Stimulated activated CD8-positive, alpha-beta memory T cell treated with anti-CD3 and anti-CD28 coated beads, Interleukin-15, amount 100 ng/mL, for 24 hours (primary cell): ENCODE measurements around the gene RBP2.

ENCODE experiments used
- DNase-seq: peaks from one replicate; pipeline ENCODE4 v3.0.0-alpha.2; 2020; ENCODE audit warnings: low read depth

Gene RBP2

DNA sequence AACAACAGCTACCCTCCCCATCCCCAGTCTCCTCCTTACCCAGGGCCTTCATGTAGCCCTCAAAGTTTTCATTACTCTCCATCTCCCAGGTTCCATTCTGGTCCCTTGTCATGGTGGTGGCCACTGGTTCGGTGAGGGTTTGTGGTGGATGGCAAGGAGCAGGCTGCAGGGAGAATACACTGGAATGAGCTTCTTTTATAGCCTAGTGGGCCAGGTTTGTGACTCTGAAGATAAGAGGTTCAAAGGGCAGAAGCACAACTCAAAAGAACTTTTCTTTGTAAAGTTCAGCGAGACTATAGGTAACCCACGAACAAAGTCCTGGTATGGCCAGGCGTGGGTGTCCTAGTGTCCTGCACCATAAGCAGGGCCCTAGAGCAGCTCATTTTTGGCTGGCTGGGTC is at the start of gene RBP2:
TSS of gene RBP2 (minus strand) at position 169 of the 400 bp plus-strand sequence. CDS start at position 112, 57 bp downstream.
- DNase-seq, result no peak

DNA sequence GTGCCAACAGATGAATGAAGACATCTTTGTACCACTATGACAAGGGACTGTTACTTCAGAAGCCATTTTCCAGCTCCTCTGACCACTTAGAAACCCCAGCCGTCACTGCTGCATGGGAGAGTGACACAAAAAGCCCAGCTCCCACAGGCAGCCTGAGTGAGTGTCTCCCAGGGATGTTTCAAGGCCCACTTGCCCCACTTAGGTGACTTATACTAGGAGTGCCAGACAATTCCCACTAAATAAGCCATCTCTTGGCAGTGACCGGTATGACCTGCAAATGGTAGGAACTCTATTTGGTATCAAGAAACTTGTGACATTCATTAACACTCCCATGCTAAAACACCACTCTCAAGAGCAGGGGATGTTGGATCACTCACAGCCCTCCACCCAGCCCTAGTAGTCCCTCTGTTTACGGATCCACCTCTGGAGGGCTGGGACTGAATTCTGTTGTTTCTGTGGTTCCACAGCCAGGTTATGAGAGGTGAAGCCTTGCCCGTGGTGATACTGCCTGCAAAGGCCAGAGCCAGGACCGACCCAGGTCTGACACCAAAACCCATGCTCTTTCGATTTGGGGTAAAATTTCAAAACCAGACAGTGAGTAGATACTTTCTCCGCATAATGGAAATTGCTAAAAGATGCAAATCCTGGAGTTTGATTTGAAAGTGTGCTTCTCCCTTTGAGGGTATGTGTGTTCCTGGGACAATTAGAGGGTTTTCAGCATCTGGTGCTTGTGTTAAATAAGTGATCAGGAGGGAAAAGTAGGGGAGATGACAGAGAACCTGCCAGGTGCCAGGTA is 48.7 kb upstream of the RBP2 start:
- DNase-seq, result no peak

DNA sequence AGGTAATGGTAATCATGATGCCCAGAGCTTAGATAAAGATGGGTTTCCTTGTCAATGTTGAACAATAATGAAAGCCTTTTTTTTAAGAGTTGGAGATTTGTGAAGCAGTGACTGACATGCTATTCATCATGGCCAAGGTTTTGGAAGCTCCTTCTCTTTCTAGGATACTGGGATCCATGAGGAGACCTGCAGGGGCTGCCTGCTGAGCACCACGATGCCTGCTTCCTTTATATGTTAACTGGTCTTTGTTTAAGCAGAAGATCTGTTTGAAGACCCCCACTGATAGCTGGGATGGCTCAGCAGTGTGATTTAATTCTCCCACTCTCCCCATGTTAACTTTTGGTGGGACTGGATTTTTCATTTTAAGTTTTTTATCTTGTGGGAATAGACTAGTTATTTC is 47.4 kb upstream of the RBP2 start:
- no peak for DNase-seq

DNA sequence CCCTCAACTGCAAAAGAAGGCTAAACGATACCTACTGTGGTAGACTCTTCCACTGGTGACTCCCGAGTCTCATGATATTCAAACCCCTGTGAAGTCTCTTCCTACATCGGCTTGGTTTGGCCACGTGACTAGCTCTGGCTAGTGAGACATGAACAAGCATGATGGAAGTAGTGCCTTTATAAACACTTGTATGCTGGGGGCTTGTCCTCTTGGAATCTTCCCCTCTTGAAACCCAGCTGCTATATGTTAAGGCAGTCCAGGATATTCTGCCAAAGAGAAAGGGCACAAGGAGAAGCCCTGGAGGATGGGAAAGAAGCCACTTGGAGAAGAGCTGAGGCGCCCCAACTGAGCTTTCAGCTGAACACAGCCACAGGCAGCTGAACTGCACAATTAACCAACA is 46.9 kb upstream of the RBP2 start:
- DNase-seq, result no peak

DNA sequence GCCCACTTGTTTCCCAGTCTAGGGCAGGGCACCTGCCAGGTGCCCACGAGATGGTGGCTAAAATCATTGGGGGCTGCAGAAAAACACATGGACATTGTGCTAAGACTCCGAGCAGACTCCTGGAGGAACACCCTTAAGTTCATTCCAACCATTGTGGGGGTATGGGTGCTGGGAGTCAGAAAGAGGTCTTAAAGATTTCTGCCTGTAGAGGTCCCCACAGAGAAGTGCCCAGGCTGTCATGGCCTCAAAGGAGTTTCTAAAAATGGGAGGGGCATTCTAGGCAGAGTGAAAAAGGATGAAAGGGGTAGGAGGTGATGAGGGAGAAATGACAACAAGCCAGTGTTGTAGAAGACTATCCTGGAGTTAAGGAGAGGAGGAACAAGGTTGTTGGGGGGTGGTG is 46.1 kb upstream of the RBP2 start:
- DNase-seq, result no peak

DNA sequence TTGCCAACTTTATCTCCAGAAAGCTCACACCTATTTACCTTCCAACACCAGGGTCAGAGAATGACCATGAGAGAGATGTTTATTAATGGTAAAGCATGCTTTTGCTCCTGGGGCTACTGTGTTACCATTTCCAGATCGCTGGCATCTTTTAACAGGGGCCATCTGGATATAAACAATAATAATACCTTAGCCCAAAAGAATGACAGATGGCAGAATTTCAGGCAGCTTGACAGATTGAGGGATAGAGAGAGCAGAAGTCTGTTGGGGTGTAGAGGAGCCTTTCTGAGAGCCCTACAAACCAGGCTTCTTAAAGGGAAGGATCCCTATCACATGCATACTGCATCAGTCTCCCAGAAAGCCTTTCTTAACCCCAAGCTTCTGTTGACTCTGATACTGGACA is 45.5 kb upstream of the RBP2 start:
- no peak for DNase-seq

DNA sequence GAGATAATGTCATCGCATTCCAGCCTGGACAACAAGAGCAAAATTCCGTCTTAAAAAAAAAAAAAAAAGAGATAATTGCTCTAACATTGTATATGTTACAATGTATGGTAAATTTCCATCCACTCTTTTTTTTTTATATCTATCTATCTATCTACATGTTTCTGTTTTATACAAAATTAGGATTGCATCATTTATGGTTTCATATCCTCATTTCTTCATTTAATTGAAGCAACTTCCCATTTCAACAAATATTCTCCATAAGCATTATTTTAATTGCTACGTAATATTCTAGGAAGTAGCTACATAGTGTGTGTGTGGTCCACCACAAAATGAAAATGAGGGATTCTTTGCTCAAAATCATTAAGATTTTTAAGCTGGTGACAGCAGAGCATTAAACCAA is 44.8 kb upstream of the RBP2 start:
- no peak for DNase-seq

DNA sequence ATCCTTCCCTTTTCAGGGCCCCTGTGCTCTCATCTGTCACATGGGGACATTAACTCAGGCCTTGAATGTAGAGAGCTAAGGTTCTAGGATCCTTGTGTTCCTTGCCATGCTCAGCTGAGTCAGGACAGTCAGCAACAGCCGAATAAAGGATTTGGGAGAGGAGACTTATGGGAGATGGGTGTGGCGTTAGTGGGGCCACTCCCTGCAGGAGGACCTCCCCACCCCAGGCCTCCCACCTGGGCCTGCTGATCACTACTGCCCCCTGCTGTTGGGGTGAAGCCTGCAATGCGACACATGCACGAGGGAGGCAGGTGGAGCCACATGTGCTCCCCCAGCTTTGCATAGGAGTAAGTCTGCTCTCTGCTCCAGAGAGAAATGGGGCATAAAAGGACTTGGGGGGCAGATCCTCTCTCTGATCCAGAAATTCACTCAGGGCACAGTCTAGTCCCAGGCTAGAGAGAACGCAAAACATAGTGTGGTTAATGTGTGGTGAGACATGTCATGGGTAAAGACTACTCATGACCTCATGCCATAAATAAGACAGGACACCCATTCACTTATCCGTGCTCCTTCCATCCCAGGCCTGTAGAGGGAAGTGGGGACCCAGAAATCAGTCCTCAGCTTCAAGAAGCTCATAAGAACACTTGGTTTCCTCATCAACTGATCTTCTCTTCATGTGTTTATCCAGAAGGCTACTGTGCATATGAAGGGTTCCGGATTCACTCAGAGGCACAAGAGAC is 43.9 kb upstream of the RBP2 start:
- DNase-seq, result no peak

DNA sequence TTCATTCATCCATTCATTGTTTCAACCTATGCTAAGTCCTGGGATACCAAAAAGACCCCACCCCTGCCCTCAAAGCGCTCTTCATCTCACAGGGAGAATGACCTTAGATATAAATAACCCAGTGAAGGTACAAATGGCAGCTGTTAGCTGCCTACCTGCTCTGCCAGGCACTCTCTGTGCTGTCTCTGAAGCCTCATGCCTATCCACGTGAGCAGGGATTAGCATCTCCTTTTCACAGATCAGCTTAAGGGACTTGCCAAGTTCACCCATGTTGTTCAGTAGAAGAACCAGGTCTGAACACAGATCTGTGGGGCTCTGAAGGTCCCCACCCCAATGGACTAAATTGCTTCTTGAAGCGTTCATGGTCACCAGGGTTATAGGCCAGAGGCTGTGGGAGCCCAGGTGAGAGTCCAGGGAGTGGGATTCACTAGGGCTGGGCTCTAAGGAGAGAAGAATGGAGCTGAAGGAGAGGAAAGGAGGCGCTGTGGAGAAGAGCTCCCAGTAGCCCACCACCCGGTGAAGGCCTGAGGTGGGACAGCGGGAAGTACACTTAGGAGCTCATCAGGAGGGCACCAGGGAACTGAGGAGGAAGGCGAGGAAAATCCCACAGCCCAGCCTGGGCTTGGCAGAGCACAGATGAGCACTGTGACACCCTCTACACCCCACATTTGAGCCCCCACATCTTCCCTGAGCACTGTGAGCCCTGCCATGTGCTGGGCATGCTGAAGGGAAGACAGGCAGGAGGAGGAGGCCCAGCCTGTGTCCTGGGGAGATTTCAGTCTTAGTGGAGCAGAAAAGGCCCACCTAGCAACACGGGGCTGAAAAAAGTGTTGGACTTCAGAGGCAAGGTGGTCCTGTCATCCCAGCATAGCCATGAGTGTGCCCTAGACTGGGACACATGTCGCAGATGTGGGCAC is 42.9 kb upstream of the RBP2 start:
- DNase-seq, result no peak

DNA sequence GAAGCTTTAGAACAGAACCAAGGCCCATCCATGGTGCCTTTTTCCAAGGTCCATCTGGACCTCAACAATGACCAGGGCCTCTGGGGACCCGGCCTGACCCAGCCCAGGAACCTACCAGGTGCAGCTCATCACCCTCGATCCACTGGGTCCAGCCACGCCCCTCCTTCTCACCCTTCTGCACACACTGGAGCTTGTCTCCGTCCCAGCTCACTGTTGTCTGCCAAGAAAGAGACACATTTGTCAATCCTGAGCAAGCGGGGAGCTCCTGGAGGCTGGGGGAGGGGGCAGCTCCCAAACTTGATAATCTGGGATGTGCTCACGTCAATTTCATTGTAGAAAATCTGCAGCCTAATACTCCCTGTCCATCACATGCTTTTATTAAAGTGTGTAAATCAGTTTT is 42.0 kb upstream of the RBP2 start:
- no peak for DNase-seq

DNA sequence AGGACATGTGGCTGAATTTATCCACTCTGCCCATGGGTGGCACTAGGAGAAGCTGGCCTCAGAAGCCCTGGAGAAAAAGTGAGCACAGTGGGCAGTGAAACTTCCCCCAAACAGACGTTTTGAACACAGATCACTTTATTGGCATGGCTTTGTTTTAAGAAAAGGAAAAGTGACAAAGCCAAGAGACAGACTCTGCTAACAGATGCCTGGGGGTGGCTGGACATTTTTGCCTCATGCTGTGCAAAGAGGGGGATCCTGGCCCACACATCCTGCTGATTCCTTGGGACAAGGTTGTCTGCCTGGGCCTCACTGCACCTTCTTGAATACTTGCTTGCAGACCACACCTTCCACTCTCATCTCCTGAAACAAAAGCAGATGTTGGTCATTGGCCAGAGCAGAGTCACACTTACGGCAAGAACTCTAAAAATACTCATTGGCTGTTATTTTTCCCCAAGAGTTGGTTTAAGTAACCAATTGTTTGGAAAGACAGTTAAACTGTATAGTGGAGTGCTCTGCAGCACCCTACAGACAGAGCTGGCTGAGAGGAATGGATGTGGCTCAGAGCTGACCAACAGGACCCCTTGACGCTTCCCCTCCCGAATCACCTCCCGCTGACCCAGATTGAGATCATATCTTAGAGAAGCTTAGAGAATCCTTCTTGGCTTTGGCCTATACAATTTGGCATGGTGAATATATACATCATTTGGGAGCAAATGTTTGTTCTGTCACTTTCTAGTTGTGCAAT is 41.2 kb upstream of the RBP2 start:
- DNase-seq, result no peak

DNA sequence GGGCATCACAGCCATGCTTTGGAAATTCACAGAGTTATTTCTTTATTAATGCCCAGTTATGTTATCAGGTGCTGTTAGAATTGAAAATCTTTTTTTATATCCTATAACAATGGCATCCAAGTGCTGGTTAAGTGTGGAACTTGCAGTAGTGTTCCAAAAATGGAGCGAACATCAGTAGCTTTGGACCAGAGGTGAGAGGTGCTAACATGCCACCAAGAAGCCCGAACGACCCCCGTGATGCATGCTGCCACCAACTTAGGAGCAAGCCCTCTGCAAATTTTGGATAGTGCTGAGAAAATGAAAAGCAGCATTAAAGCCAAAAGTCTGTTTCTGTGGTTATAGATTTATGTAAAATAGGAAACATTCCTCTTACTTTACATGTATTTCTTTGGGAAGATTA is 38.4 kb upstream of the RBP2 start:
- DNase-seq, result no peak

DNA sequence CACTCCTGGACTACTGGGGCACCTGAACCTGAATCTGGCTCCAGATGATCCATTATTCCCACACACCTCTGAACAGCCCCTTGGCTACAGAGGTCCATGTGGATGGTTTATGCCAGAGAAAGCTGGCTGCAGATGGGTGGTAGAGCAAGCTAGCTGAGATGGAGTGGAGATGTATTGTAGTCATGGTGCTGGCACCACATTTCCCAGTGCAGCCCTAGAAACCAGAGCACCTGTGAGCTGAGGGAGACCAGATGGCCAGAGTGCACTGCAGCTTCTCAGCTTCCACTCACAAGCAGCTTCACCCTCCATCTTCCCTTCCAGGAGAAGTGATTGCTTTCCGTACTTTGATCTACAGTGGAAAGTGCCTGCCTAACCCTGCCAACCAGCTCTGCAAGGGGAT is 33.3 kb upstream of the RBP2 start:
- DNase-seq, result no peak

DNA sequence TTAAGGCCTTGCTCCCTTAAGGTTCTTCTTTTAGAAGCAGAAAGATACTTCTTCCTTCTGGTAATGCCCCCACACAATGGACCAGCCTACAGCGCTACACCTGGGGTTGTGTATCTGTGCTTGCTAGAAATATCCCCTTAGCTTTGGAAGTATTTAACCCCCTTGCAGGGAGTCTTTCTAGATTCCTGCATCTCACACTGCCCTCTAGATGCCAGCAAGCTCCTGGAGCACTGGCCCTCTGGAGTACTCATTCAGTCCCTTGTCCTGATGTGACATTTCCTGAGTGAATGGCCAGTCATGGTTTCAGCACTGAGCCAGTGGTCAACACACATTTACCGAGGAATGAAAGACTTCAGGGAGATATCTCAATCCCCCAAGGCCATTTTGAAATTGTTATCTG is 30.4 kb upstream of the RBP2 start:
- DNase-seq, result no peak

DNA sequence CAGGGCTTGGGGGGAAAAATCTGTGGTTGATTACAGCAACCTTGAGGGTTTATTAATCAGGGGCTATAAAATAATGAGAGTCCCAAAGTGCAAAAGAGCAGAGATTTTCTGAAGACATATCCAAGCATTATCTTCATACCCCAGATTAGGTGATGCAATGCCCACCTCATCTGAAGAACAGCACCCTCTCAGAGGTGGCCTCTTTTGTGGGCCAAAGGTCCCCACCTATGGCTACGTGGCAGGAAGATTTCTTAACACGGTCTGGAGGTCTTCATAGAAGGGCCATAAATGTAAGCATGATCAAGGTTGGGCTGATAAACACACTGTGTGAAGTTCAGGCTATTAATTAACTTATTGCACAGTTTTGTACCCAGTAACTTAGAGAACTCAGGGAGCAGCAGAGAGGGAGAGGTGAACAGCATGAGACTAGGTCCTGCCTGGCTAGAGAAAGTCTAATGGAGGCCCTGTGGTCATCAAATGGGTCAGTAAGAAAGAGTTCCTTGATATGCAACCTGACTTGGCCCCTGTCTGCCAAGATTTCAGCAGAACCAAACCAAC is 29.6 kb upstream of the RBP2 start:
- no peak for DNase-seq

DNA sequence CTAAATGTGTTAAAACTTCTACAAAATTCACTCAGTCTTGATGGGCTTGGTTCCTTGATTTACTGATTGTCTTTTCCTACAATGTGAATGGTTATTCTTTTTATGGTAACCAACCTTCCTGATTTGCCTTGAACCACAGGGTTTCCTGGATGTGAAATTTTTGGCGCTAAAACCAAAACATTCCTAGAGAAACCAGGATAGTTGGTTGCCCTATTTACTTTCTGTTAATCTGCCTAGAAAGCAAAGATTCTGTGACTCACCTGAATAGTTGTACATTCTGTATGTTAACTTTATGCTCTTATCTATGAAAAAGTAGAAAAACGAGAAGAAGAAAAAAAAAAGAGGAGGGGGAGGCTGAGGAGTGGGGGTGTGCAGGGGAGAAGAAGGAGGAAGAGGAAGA is 23.2 kb upstream of the RBP2 start:
- DNase-seq, result no peak

DNA sequence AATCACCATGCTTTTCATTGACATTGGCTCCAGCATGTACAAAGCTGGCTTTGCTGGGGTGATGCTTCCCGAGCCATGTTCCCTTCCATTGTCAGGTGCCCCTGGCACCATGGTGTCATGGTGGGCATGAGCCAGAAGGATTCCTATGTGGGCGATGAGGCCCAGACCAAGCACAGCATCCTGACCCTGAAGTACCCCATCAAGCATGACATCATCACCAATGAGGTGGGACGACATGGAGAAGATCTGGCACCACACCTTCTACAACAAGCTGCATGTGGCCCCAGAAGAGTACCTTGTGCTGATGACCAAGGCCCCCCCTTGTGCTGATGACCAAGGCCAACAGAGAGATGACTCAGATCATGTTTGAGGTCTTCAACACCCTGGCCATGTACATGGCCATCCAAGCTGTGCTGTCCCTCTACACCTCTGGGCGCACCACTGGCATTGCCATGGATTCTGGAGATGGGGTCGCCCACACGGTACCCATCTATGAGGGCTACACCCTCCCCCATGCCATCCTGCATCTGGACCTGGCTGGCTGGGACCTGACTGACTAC is 17.6 kb upstream of the RBP2 start:
- DNase-seq, result no peak

DNA sequence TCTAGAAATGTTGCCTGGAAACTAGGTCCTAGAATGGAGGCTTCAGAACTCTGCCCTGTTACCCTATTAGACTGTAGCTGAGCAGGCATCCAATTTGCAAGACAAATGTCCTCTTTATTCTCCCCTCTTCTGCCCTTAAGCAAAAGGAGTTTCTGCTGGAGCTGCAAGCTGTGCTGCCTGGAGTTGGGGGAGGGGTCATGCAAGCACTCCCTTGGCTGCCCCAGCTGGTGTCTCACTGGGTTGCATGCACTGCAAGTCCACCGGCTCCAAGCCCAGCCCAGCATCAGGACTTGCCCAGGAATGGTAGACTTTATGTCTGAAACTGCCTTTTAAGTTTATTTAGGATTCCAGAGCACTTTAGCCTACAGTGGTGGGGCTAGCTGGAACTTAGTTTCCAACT is 15.7 kb upstream of the RBP2 start:
- no peak for DNase-seq

DNA sequence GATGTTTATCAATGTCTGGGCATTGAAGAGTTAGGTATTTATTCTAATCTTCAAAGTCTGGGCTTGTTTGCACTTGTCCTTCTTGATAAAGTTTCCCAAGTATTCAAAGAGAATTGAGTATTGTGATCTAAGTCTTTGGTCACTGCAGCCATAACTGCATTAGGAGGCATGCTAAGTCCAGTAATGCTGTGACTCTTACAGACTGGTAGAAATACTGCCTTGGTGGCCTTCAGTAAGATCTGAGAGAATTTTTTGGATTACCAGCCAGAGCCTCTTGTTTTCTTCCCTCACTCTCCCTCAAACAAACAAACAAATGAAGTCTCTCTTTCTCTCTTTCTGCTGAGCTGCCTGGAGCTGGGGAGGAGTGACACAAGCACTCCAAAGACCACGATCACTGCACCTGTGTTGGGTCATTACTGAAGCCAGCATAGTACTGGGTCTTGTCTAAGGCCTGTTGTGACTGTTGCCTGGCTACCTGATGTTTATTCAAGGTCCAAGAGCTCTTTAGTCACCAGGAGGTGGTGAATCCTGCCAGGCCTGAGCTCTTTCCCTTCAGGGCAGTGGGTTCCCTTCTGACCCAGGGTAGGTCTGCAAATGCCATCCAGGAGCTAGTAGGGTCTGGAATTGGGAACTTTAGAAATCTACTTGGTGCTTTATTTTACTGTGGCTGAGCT is 14.8 kb upstream of the RBP2 start:
- no peak for DNase-seq

DNA sequence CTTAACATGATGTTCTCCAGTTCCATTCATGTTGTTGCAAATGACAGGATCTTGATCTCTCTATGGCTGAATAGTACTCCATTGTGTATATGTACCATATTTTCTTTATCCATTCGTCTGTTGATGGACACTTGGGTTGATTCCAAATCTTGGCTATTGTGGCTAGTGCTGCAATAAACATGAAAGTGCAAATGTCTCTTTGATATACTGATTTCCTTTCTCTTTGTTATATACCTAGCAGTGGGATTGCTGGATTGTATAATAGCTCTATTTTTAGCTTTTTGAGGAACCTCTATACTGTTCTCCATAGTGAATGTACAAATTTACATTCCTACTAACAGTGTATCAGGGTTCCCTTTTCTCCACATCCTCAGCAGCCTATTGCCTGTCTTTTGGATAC is 5.9 kb upstream of the RBP2 start:
- DNase-seq, result no peak

DNA sequence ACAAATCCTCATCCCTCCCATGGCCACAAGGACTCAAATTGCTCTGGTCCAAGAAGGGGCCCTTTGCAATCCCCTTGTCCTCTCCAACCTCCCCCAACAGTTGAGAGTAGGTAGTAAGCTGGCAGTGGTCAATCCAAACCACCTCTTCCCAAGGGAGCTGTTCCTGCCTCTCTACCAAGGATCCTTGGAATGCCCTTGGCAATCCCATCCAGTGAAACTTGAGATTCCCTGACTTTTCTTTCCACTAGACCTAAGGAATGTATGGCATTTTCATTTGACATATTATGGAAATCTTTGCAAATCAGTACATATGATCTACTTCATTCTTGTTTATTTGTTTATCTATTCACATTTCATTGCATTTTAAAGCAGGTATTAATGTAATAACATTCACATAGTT is 4.8 kb upstream of the RBP2 start:
- no peak for DNase-seq
